Osteoblast (primary cell): ENCODE results near the gene KCNH6. TPM values are rescaled to one million over a fixed set of nuclear protein-coding genes. Genes with fewer than 3 reads are reported as not detected.

Source experiments
- DNase-seq: peaks from one replicate; pipeline ENCODE4 v3.0.0; 2011; ENCODE audit warnings: low spot score, mixed read lengths; ENCODE audit not compliant: insufficient read length; ENCODE audit errors: missing footprints
- H2AFZ ChIP-seq: 2 replicates; pipeline ENCODE4 v1.6.0; 2011; ENCODE audit warnings: mild to moderate bottlenecking, low read length
- H3K27ac ChIP-seq: 2 replicates; pipeline ENCODE4 v1.5.1; 2011; ENCODE audit warnings: mild to moderate bottlenecking, low read depth, low read length, moderate library complexity
- H3K27me3 ChIP-seq: 2 replicates; pipeline ENCODE4 v1.6.0; 2012; ENCODE audit warnings: mild to moderate bottlenecking, control low read depth, inconsistent platforms, low read length, moderate library complexity; ENCODE audit not compliant: insufficient read depth
- H3K36me3 ChIP-seq: 2 replicates; pipeline ENCODE4 v1.5.1; 2011; ENCODE audit warnings: mild to moderate bottlenecking, low read length, control low read depth, moderate library complexity; ENCODE audit not compliant: insufficient read depth
- H3K4me1 ChIP-seq: 2 replicates; pipeline ENCODE4 v1.5.1; 2011; ENCODE audit warnings: mild to moderate bottlenecking, low read length, control low read depth, moderate library complexity; ENCODE audit not compliant: insufficient read depth
- H3K4me2 ChIP-seq: 2 replicates; pipeline ENCODE4 v1.6.0; 2011; ENCODE audit warnings: mild to moderate bottlenecking, low read length; ENCODE audit not compliant: insufficient read depth
- H3K4me3 ChIP-seq: fragments of 200-600 bp; sonication (generic); 3 replicates; pipeline ENCODE4 v1.5.1; 2012; ENCODE audit warnings: mild to moderate bottlenecking, low read length, inconsistent platforms; ENCODE audit not compliant: insufficient read depth
- H3K79me2 ChIP-seq: 2 replicates; pipeline ENCODE4 v1.6.0; 2012; ENCODE audit warnings: mild to moderate bottlenecking, low read length, control low read depth, inconsistent platforms; ENCODE audit not compliant: insufficient read depth
- H3K9me3 ChIP-seq: 2 replicates; pipeline ENCODE4 v1.5.1; 2011; ENCODE audit warnings: low read depth, low read length, control low read depth
- H4K20me1 ChIP-seq: 2 replicates; pipeline ENCODE4 v1.6.0; 2012; ENCODE audit warnings: mild to moderate bottlenecking, low read length, control low read depth; ENCODE audit not compliant: insufficient read depth
- total RNA-seq: library from RNA; depleted of rRNA; stranded (reverse); fragments of >200 nt; gene quantifications from 2 replicates; pipeline ENCODE4 v1.2.3, GENCODE V29; 2012
- TF ChIP-seq, protein P1 (sequence below): IDR thresholded peaks from 2 replicates; pipeline ENCODE4 v1.5.1; 2011; ENCODE audit warnings: mild to moderate bottlenecking, low read depth, low read length, moderate library complexity; ENCODE audit errors: extremely low read depth

Gene KCNH6
- total RNA-seq, 1 donor = not detected

DNA sequence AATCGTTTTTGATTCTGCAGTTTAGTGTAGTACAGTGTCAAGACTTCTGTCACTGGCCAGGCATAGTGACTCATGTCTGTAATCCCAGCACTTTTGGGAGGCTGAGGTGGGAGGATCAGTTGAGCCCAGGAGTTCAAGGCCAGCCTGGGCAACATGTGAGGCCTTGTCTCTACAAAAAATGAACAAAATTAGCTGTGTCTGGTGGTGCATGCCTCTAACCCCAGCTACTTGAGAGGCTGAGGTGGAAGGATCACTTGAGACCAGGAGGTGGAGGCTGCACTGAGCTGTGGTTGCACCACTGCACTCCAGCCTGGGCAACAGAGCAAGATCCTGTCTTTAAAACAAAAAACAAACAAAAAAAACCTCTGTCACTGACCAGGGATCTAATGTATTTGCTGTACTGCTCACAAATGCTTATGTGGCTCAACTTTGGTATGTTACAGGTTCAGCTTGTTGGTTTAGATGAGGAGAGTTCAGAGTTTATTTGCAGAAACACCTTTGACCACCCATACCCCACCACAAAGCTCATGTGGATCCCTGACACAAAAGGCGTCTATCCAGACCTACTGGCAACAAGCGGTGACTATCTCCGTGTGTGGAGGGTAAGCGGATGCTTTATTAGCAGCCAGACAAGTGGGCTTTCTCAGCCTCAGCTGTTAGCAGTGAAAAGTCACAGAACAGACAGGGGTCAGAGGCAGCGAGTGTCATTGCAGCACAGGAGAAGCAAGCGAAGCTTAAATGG lies 55.0 kb downstream of the KCNH6 start:
- H3K4me1 ChIP-seq = no peaks in the 10 kb centered on the region
- TF ChIP-seq, protein P1, sequence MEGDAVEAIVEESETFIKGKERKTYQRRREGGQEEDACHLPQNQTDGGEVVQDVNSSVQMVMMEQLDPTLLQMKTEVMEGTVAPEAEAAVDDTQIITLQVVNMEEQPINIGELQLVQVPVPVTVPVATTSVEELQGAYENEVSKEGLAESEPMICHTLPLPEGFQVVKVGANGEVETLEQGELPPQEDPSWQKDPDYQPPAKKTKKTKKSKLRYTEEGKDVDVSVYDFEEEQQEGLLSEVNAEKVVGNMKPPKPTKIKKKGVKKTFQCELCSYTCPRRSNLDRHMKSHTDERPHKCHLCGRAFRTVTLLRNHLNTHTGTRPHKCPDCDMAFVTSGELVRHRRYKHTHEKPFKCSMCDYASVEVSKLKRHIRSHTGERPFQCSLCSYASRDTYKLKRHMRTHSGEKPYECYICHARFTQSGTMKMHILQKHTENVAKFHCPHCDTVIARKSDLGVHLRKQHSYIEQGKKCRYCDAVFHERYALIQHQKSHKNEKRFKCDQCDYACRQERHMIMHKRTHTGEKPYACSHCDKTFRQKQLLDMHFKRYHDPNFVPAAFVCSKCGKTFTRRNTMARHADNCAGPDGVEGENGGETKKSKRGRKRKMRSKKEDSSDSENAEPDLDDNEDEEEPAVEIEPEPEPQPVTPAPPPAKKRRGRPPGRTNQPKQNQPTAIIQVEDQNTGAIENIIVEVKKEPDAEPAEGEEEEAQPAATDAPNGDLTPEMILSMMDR = no peak
- H2AFZ ChIP-seq = no peak overlapping the region
- no peak overlapping the region for H3K4me2 ChIP-seq
- peaks cover 80% of the 10 kb centered on the region for H3K79me2 ChIP-seq
- no peaks in the 10 kb centered on the region for H3K27me3 ChIP-seq
- H3K4me3 ChIP-seq = no peak overlapping the region
- H3K27ac ChIP-seq = no peak overlapping the region
- H4K20me1 ChIP-seq = peaks cover 34% of the 10 kb centered on the region
- H3K9me3 ChIP-seq = no peaks in the 10 kb centered on the region
- DNase-seq = no peak
- H3K36me3 ChIP-seq = peaks cover 26% of the 10 kb centered on the region

DNA sequence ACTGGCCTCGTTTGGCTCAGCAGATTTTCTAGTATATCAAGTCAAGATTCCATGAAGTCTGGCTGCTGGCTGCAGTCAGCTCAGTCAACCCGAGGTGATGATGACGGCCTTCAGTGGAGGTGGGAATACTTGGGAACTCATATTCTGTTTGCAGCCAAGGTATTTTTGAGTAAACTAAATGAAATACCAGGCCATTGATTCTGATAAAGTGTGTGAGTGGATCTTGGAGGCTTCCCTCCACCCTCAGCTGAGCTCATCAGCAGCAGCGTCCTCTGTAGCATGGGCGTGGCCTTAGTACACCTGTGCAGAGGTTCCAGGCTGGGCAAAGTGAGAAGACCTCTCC lies 55.6 kb downstream of the KCNH6 start:
- H3K9me3 ChIP-seq = no peaks in the 10 kb centered on the region
- H2AFZ ChIP-seq = no peak overlapping the region
- H4K20me1 ChIP-seq = peaks cover 37% of the 10 kb centered on the region
- H3K27ac ChIP-seq = no peak overlapping the region
- no peak for DNase-seq
- no peak overlapping the region for H3K4me3 ChIP-seq
- no peak overlapping the region for H3K4me2 ChIP-seq
- peaks cover 30% of the 10 kb centered on the region for H3K36me3 ChIP-seq
- H3K27me3 ChIP-seq = no peaks in the 10 kb centered on the region
- TF ChIP-seq, protein P1 = no peak
- H3K4me1 ChIP-seq = no peaks in the 10 kb centered on the region
- H3K79me2 ChIP-seq = peaks cover 77% of the 10 kb centered on the region

DNA sequence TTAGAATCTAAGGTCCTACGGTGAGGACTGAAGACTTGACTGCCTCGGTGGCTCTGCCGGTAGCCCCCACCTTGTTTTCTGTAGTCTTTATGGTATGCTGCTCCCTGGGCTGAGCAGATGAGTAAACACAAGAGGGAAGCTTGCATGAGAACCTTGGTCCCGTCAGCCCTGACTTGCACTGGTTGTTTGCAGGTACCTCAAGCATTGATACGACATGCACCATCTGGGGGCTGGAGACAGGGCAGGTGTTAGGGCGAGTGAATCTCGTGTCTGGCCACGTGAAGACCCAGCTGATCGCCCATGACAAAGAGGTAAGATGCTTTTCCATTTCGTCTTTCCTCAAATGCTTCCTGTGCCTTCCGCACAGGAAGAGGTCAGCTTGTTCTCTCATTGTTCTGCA lies 56.5 kb downstream of the KCNH6 start:
- Histone ChIP-seq H2AFZ (no peak overlapping the region), H3K4me1 (no peaks in the 10 kb centered on the region), H3K27me3 (no peaks in the 10 kb centered on the region), H3K4me2 (no peak overlapping the region), H3K36me3 (peaks cover 32% of the 10 kb centered on the region), H3K4me3 (no peak overlapping the region), H3K27ac (no peak overlapping the region), H4K20me1 (peaks cover 31% of the 10 kb centered on the region), H3K79me2 (peaks cover 68% of the 10 kb centered on the region), H3K9me3 (no peaks in the 10 kb centered on the region)
- no peak for DNase-seq
- TF ChIP-seq, protein P1 = no peak

DNA sequence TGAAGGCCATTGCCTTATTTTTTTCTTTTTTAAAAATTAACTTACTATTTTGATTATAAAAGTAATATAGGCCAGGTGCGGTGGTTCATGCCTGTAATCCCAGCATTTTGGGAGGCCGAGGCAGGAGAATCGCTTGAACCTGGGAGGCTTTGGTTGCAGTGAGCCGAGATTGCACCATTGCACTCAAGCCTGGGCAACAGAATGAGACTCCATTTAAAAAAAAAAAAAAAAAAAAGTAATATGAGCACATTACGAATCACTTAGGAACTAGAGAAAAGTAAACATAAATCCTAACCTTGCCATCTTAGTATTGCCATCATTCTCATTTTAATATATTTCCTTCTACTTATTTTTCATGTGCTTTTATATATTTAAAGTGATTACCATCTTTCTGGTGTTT lies 64.6 kb downstream of the KCNH6 start:
- DNase-seq = no peak
- Histone ChIP-seq H4K20me1 (peaks cover 13% of the 10 kb centered on the region), H3K4me2 (no peak overlapping the region), H3K79me2 (peaks cover 6% of the 10 kb centered on the region), H2AFZ (no peak overlapping the region), H3K27ac (no peak overlapping the region), H3K36me3 (peaks cover 65% of the 10 kb centered on the region), H3K4me1 (no peaks in the 10 kb centered on the region), H3K9me3 (no peaks in the 10 kb centered on the region), H3K4me3 (no peak overlapping the region), H3K27me3 (no peaks in the 10 kb centered on the region)
- TF ChIP-seq, protein P1 = no peak
